Liver (tissue), 9 donors: ENCODE results near the gene ASAP2. TPM values are rescaled to one million over a fixed set of nuclear protein-coding genes. Genes with fewer than 3 reads are reported as not detected.

ENCODE experiments used
- DNase-seq: peaks from one replicate; pipeline ENCODE4 v3.0.0-alpha.2; 2017; ENCODE audit warnings: low spot score
- H3K27ac ChIP-seq, 2 donors: one replicate each; pipeline ENCODE4 v1.7.0; 2013; ENCODE audit warnings: inconsistent platforms in 2 of 2, low read length in 2 of 2, control low read depth in 1 of 2, low read depth in 1 of 2, mild to moderate bottlenecking in 1 of 2
- H3K27me3 ChIP-seq, 4 donors: one replicate each; pipeline versions ENCODE4 v1.6.1 to v1.7.0; 2013; ENCODE audit warnings: low read length in 3 of 4, inconsistent platforms in 1 of 4, mild to moderate bottlenecking in 1 of 4, moderate library complexity in 1 of 4; ENCODE audit not compliant: control insufficient read depth in 4 of 4, insufficient read depth in 4 of 4
- H3K36me3 ChIP-seq, 4 donors: one replicate each; pipeline versions ENCODE4 v1.6.1 to v1.7.0; 2013; ENCODE audit warnings: low read length in 3 of 4, mild to moderate bottlenecking in 3 of 4, low read depth in 1 of 4, moderate library complexity in 1 of 4; ENCODE audit not compliant: control insufficient read depth in 4 of 4, insufficient read depth in 3 of 4
- H3K4me1 ChIP-seq, 4 donors: one replicate each; pipeline versions ENCODE4 v1.6.1 to v1.7.0; 2013; ENCODE audit warnings: low read length in 3 of 4, mild to moderate bottlenecking in 3 of 4, moderate library complexity in 1 of 4; ENCODE audit not compliant: control insufficient read depth in 4 of 4, insufficient read depth in 4 of 4
- H3K4me3 ChIP-seq, 3 donors: one replicate each; pipeline versions ENCODE4 v1.6.1 to v1.7.0; 2013; ENCODE audit warnings: low read length in 3 of 3, control low read depth in 1 of 3, low read depth in 1 of 3, mild to moderate bottlenecking in 1 of 3
- H3K9ac ChIP-seq, 2 donors: one replicate each; pipeline ENCODE4 v1.7.0; 2013; ENCODE audit warnings: low read length in 2 of 2, mild to moderate bottlenecking in 2 of 2, moderate library complexity in 2 of 2, control low read depth in 1 of 2, low read depth in 1 of 2
- H3K9me3 ChIP-seq, 4 donors: one replicate each; pipeline versions ENCODE4 v1.6.1 to v1.7.0; 2013; ENCODE audit warnings: low read length in 3 of 4; ENCODE audit not compliant: control insufficient read depth in 4 of 4
- CTCF ChIP-seq: fragments of 150-350 bp; IDR thresholded peaks from 2 replicates; pipeline ENCODE4 v1.5.1; 2017; ENCODE audit warnings: improper control_type of control experiment, low read depth, low read length; ENCODE audit not compliant: missing input control
- EGR1 ChIP-seq, 2 donors: IDR thresholded peaks; 2 replicates each; pipeline ENCODE4 v1.6.1; 2016 to 2018; ENCODE audit warnings: antibody characterized with exemption in 2 of 2, low read depth in 2 of 2
- FOXA1 ChIP-seq: IDR thresholded peaks from 2 replicates; pipeline ENCODE4 v1.6.1; 2016; ENCODE audit warnings: antibody characterized with exemption
- FOXA2 ChIP-seq: IDR thresholded peaks from 2 replicates; pipeline ENCODE4 v1.6.1; 2016; ENCODE audit warnings: antibody characterized with exemption
- GABPA ChIP-seq, 2 donors: IDR thresholded peaks in 1 of 2; conservative IDR thresholded peaks in 1 of 2; 2 replicates each; pipeline ENCODE4 v1.6.1; 2016; ENCODE audit warnings: antibody characterized with exemption in 2 of 2, mild to moderate bottlenecking in 1 of 2, moderate library complexity in 1 of 2
- HNF4A ChIP-seq, 2 donors: conservative IDR thresholded peaks; 2 replicates each; pipeline ENCODE4 v1.6.1; 2016; ENCODE audit warnings: antibody characterized with exemption in 2 of 2, mild to moderate bottlenecking in 2 of 2
- HNF4G ChIP-seq: IDR thresholded peaks from 2 replicates; pipeline ENCODE4 v1.6.1; 2016; ENCODE audit warnings: antibody characterized with exemption
- MAX ChIP-seq: IDR thresholded peaks from 2 replicates; pipeline ENCODE4 v1.6.1; 2016; ENCODE audit warnings: antibody characterized with exemption
- NR2F2 ChIP-seq: IDR thresholded peaks from 2 replicates; pipeline ENCODE4 v1.6.1; 2016; ENCODE audit warnings: antibody characterized with exemption
- RAD21 ChIP-seq, 2 donors: IDR thresholded peaks; 2 replicates each; pipeline ENCODE4 v1.6.1; 2016; ENCODE audit warnings: antibody characterized with exemption in 2 of 2, mild to moderate bottlenecking in 2 of 2
- REST ChIP-seq: IDR thresholded peaks from 2 replicates; pipeline ENCODE4 v1.6.1; 2016; ENCODE audit warnings: antibody characterized with exemption, mild to moderate bottlenecking
- RXRA ChIP-seq, 2 donors: IDR thresholded peaks; 2 replicates each; pipeline ENCODE4 v1.6.1; 2017 to 2018; ENCODE audit warnings: antibody characterized with exemption in 2 of 2, mild to moderate bottlenecking in 1 of 2
- SP1 ChIP-seq: IDR thresholded peaks from 2 replicates; pipeline ENCODE4 v1.6.1; 2018; ENCODE audit warnings: antibody characterized with exemption, mild to moderate bottlenecking
- TAF1 ChIP-seq: conservative IDR thresholded peaks from 2 replicates; pipeline ENCODE4 v1.6.1; 2016; ENCODE audit warnings: antibody characterized with exemption, mild to moderate bottlenecking
- YY1 ChIP-seq: IDR thresholded peaks from 2 replicates; pipeline ENCODE4 v1.6.1; 2016; ENCODE audit warnings: antibody characterized with exemption, mild to moderate bottlenecking
- WGBS: extraction: QIAGEN DNeasy Blood & Tissue Kit; methylation state at CpG from one replicate; pipeline ENCODE4 v1.1.7; 2013; 5-methylcytosine and 5-hydroxymethylcytosine counted together
- polyA plus RNA-seq, 2 donors: library from polyadenylated mRNA; stranded (reverse) in 1 of 2; unstranded in 1 of 2; fragments of 200-250 nt in 1 of 2; fragments of >200 nt in 1 of 2; fragmentation: Nextera tagmentation in 1 of 2; extraction: Ambion mirVana in 1 of 2; gene quantifications; one replicate each; pipeline versions ENCODE4 v1.2.1 to v1.2.3, GENCODE V29; 2013 to 2015
- total RNA-seq, 2 donors: library from RNA; depleted of rRNA; stranded (reverse); fragments of >200 nt; gene quantifications; one replicate each; pipeline ENCODE4 v1.2.3, GENCODE V29; 2014
- TF ChIP-seq, protein P1 (sequence below): IDR thresholded peaks from 2 replicates; pipeline ENCODE4 v1.6.1; 2016; ENCODE audit warnings: antibody characterized with exemption
- TF ChIP-seq, protein P2 (sequence below): IDR thresholded peaks from 2 replicates; pipeline ENCODE4 v1.6.1; 2016; ENCODE audit warnings: antibody characterized with exemption
- donor health status: healthy.
- donor health status: healthy.
- donor health status: healthy.
- donor health status: healthy.
- donor health status: healthy.

The ASAP2 gene
- total and polyA plus RNA-seq, 4 donors: 0.36 to 5.9 (median 2.6) TPM

DNA sequence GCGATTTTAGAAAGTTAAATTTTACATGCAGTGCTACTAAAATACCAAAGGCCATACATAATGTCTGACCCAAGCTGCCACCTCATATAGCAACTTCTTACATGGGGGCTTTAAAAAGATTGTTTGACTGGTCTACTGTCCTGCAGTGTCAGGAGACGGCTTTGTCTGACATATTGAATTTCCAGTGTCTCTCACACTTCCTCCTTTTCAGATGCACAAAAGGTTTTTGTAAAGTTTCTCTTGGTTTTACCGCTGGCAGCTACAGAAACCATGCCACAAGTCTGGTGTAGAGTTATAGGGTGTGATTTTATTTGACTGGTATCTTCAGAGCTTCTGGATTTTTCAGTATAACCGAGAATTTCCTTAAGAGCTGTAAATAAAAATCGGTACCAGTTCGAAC, 1.1 kb upstream of the ASAP2 start:
- 70% methylated on average over 6 of the region's 6 CpGs for WGBS
- H3K27ac ChIP-seq: no peak overlapping the region
- TF ChIP-seq TAF1: no peak
- TF ChIP-seq NR2F2: no peak
- TF ChIP-seq EGR1 (IDR thresholded peaks at IDR 0.05; ENCODE audit: low read depth in 2 of 2): no peak
- no peak for TF ChIP-seq MAX
- no peak for TF ChIP-seq RAD21 (IDR thresholded peaks at IDR 0.05)
- TF ChIP-seq FOXA1: no peak
- TF ChIP-seq REST: no peak
- no peak for TF ChIP-seq HNF4A (conservative IDR thresholded peaks at IDR 0.05)
- no peak for TF ChIP-seq HNF4G
- TF ChIP-seq, protein P1, sequence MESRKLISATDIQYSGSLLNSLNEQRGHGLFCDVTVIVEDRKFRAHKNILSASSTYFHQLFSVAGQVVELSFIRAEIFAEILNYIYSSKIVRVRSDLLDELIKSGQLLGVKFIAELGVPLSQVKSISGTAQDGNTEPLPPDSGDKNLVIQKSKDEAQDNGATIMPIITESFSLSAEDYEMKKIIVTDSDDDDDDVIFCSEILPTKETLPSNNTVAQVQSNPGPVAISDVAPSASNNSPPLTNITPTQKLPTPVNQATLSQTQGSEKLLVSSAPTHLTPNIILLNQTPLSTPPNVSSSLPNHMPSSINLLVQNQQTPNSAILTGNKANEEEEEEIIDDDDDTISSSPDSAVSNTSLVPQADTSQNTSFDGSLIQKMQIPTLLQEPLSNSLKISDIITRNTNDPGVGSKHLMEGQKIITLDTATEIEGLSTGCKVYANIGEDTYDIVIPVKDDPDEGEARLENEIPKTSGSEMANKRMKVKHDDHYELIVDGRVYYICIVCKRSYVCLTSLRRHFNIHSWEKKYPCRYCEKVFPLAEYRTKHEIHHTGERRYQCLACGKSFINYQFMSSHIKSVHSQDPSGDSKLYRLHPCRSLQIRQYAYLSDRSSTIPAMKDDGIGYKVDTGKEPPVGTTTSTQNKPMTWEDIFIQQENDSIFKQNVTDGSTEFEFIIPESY: no peak

GRCh38 chr2:9206991-9207640, 504 bp downstream of the ASAP2 start:
- Histone ChIP-seq H3K4me3 (peak overlapping the region; percentile 54 to 96 (median 70)), H3K36me3 (no peaks in the 10 kb centered on the region), H3K27me3 (peaks cover 0 to 2% (median 0%) of the 10 kb centered on the region in 4 donors), H3K27ac (peak overlapping the region; percentile 25 to 63), H3K9ac (no peak overlapping the region), H3K9me3 (no peaks in the 10 kb centered on the region), H3K4me1 (peaks cover 7 to 25% (median 19%) of the 10 kb centered on the region in 4 donors)
- TF ChIP-seq REST: no peak
- no peak for TF ChIP-seq RAD21 (IDR thresholded peaks at IDR 0.05)
- no peak for TF ChIP-seq FOXA2
- TF ChIP-seq NR2F2: no peak
- TF ChIP-seq YY1: no peak
- TF ChIP-seq TAF1: no peak
- TF ChIP-seq GABPA (IDR thresholded peaks at IDR 0.05 in 1 of 2, conservative IDR thresholded peaks at IDR 0.05 in 1 of 2): no peak
- no peak for TF ChIP-seq RXRA (IDR thresholded peaks at IDR 0.05)
- TF ChIP-seq, protein P2, sequence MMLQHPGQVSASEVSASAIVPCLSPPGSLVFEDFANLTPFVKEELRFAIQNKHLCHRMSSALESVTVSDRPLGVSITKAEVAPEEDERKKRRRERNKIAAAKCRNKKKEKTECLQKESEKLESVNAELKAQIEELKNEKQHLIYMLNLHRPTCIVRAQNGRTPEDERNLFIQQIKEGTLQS: no peak
- TF ChIP-seq MAX: no peak
- no peak for TF ChIP-seq EGR1 (IDR thresholded peaks at IDR 0.05; ENCODE audit: low read depth in 2 of 2)
- TF ChIP-seq SP1: no peak
- no peak for TF ChIP-seq CTCF
- WGBS: 1% methylated on average over 84 of the region's 84 CpGs
- no peak for DNase-seq

More for the DNA sequence above, 1.1 kb upstream of the ASAP2 start:
- no peak for DNase-seq
- H3K27me3 ChIP-seq: peaks cover 0 to 2% (median 0%) of the 10 kb centered on the region in 4 donors
- H3K4me3 ChIP-seq: peak overlapping the region in 1 of 3 donors; percentile 96
- H3K4me1 ChIP-seq: peaks cover 8 to 25% (median 18%) of the 10 kb centered on the region in 4 donors
- H3K9me3 ChIP-seq: no peaks in the 10 kb centered on the region
- no peaks in the 10 kb centered on the region for H3K36me3 ChIP-seq
- H3K9ac ChIP-seq: no peak overlapping the region
